AG04449 (cell line): ENCODE measurements around the gene CTNNA1.

ENCODE experiments used
- CTCF ChIA-PET: fragments of 350-600 bp; formaldehyde crosslinking; extraction: SDS; loops from one replicate; lab custom pipeline; 2021; ENCODE audit warnings: antibody characterized with exemption; lab: Yijun Ruan, JAX
- POLR2A ChIA-PET: fragments of 400-600, 350-600 bp; formaldehyde crosslinking; extraction: SDS; loops from one replicate; lab custom pipeline; 2020; ENCODE audit warnings: antibody characterized with exemption, inconsistent platforms; lab: Yijun Ruan, JAX
- DNase-seq: peaks from one replicate; pipeline ENCODE4 v3.0.0-alpha.2; 2010; ENCODE audit warnings: low read depth, low spot score
- H3K4me3 ChIP-seq: 2 replicates; pipeline ENCODE4 v1.5.1; 2011; ENCODE audit warnings: low read depth, mild to moderate bottlenecking, control low read depth, low read length
- TF ChIP-seq, protein P1 (sequence below): IDR thresholded peaks from one replicate; pipeline ENCODE4 v1.5.1; 2011; ENCODE audit warnings: mild to moderate bottlenecking, moderate library complexity, low read length, control low read depth, inconsistent platforms; ENCODE audit not compliant: insufficient read depth; ENCODE audit errors: missing control alignments

Gene CTNNA1

DNA sequence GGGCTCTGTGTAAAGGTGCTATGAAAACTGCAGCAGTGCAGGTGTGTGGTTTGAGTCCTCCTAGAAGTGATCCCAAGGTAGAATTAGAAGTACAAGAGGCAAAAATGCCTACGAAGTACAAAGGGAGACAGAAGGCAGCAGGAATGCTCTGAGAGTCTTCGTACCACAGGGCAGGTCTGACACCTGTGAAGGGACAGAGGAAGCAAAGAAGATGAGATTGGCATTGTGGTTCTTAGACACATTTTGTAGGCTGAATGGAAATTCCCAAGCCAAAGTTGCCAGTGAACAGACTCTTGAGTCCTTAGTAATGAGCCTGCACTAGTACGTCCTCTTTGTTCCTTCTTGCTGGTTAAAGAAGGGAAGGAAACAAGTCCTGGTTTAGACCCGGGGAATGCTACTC, 123.6 kb downstream of the CTNNA1 start:
- TF ChIP-seq, protein P1, sequence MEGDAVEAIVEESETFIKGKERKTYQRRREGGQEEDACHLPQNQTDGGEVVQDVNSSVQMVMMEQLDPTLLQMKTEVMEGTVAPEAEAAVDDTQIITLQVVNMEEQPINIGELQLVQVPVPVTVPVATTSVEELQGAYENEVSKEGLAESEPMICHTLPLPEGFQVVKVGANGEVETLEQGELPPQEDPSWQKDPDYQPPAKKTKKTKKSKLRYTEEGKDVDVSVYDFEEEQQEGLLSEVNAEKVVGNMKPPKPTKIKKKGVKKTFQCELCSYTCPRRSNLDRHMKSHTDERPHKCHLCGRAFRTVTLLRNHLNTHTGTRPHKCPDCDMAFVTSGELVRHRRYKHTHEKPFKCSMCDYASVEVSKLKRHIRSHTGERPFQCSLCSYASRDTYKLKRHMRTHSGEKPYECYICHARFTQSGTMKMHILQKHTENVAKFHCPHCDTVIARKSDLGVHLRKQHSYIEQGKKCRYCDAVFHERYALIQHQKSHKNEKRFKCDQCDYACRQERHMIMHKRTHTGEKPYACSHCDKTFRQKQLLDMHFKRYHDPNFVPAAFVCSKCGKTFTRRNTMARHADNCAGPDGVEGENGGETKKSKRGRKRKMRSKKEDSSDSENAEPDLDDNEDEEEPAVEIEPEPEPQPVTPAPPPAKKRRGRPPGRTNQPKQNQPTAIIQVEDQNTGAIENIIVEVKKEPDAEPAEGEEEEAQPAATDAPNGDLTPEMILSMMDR: no peak

DNA sequence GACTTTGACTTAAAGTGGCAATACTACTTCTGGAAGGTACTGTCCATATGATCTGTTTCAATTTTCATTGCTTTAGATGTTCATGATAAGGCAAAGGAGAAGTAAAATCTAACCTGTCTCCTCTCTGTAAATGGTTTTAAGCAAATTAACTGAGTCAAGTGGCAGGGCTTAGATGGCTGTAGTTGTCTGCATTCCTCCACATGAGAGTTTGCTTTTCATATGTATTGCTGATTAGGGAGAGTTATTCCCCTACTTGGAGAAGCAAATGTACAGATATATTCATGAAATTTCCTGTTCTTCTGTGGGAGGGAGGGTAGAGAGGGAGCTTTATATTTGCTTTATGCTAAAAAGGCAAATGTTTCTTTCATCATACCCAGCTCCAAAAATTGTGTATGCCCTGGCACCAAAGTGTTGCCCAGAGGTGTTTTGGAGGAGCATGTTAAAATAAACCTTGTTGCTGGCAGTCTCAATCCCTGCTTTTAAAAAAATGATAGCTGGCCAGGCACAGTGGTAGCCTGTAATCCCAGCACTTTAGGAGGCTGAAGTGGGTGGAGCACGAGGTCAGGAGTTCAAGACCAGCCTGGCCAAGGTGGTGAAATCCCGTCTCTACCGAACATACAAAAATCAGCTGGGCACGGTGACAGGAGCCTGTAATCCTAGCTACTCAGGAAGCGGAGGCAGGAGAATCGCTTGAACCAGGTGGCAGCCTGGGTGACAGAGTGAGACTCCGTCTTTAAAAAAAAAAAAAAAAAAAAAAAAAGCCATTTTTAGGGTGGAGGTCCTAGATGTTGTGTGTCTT, 125.4 kb downstream of the CTNNA1 start:
- TF ChIP-seq, protein P1: no peak
- no peak for DNase-seq
- CTCF ChIA-PET: interaction anchor here (1.2 to 1.7 kb wide), 5 partner anchors 9 to 142 kb away, joined by 3 to 7 read pairs (median 3); no protein-coding TSS in a partner anchor
- no peak overlapping the region for H3K4me3 ChIP-seq
- POLR2A ChIA-PET: no interaction called here

More for the DNA sequence above, 123.6 kb downstream of the CTNNA1 start:
- no peak overlapping the region for H3K4me3 ChIP-seq
- DNase-seq: no peak
- ChIA-PET CTCF (no interaction called here), POLR2A (no interaction called here)

DNA sequence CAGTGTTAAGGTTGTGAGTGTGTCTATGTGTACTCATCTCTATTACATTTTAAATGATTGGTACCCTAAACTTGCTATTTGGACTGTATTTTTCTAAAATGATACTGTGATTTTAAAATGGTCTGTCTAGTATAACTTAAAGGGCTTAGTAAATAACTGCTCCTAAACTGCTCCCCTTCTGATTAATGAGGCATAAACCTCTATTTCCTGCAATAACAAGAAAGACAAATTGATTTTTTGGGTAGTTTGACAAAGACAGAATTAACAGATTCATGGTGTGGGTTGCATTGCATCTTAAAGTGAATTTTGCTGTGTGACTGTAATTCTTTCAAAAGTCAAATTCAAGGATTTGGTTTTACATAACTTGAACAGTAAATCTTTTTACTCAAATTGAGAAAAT, 130.0 kb downstream of the CTNNA1 start:
- ChIA-PET POLR2A (no interaction called here), CTCF (interaction anchor here (1.4 kb wide), 1 partner anchor 94 kb away, joined by 3 read pairs; no protein-coding TSS in a partner anchor)
- DNase-seq: no peak
- TF ChIP-seq, protein P1: no peak
- H3K4me3 ChIP-seq: no peak overlapping the region

DNA sequence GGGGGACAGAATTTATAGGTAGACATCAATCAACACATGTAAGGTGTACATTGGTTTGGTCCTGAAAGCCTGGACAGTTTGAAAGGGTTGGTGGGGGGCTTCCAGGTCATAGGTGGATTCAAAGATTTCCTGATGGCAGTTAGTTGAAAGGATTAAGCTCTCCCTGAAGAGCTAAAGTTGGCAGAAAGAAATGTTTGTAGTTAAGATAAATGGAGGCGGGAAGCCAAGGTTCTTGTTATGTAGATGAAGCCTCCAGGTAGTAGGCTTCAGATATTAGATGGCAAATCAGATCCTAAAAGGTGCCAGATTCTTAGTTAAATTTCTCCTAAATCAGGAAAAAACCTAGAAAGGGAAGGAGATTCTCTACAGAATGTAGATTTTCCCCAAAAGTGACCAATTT, 130.9 kb downstream of the CTNNA1 start:
- ChIA-PET CTCF (interaction anchor here (1.4 kb wide), 1 partner anchor 94 kb away, joined by 3 read pairs; no protein-coding TSS in a partner anchor), POLR2A (no interaction called here)
- DNase-seq: no peak
- TF ChIP-seq, protein P1: no peak
- H3K4me3 ChIP-seq: no peak overlapping the region

DNA sequence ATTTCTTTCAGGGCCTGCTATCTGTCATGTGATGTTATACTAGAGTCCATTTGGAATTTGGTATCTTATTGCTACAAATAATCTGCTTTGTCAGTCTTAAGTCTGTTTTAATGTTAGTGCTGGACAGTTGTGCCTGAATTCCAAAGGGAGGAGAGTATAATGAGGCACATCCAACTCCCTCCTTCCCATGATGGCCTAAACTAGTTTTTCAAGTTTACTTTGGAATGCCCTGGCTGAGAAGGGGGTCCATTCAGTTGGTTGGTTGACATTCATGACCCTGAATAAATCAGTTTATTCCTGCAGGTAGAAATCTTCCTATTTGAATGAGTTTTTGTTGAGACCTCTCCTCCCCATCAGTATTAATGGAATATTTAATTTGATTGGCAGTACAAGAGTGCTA, 131.3 kb downstream of the CTNNA1 start:
- ChIA-PET CTCF (interaction anchor here (1.5 kb wide), 1 partner anchor 12 kb away, joined by 3 read pairs; no protein-coding TSS in a partner anchor), POLR2A (no interaction called here)
- TF ChIP-seq, protein P1: no peak
- DNase-seq: no peak
- no peak overlapping the region for H3K4me3 ChIP-seq

DNA sequence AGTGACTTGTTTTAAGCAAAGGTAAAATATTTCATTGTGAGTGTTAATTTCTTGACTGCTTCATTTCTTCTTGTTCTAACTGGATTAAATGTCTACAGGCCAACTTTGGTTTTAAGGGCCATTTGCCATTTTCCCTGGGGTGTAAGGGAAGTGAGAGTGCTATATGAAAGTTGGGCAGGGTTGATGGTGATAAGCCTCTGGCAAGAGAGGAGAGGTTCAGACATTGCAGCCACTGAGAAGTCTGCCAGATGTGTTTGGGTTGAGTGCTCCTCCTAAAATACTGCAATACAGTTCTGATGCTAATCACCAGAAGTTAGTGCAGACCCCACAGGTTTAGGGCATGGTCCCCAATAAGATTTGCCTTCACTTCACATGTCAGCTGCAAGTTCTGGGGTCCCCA, 136.8 kb downstream of the CTNNA1 start:
- CTCF ChIA-PET: no interaction called here
- H3K4me3 ChIP-seq: no peak overlapping the region
- POLR2A ChIA-PET: no interaction called here
- DNase-seq: no peak
- TF ChIP-seq, protein P1: no peak
